H1 (cell line): Measurements from ENCODE around the gene INHBB. TPM values are rescaled to one million over a fixed set of nuclear protein-coding genes. Genes with fewer than 3 reads are reported as not detected.

Experiments used
- CTCF ChIA-PET: fragments of 300-600 bp; sonication (Branson Sonifier 250); formaldehyde crosslinking; loops from one replicate; lab custom pipeline; 2021; ENCODE audit not compliant: partially characterized antibody; lab: Charles Lee
- POLR2A ChIA-PET: fragments of 300-600 bp; sonication (Branson Sonifier 250); formaldehyde crosslinking; loops from one replicate; lab custom pipeline; 2021; ENCODE audit warnings: inconsistent platforms; ENCODE audit not compliant: partially characterized antibody; lab: Charles Lee
- DNase-seq, 2 experiments: peaks; one replicate each; pipeline versions ENCODE4 v3.0.0 to v3.0.0-alpha.2; 2010 to 2022; ENCODE audit warnings: low spot score in 2 of 2, low read depth in 1 of 2, mixed read lengths in 1 of 2
- FAIRE-seq: peaks from 2 replicates; lab custom pipeline; 2011; peaks lifted over from hg19 to GRCh38; lab: Jason Lieb, UNC
- H2AFZ ChIP-seq: 2 replicates; pipeline ENCODE4 v1.8.1; 2012; ENCODE audit warnings: low read length, inconsistent platforms
- H2AK5ac ChIP-seq: 2 replicates; pipeline ENCODE4 v1.6.1; 2013; ENCODE audit warnings: low read depth, low read length
- H2BK120ac ChIP-seq: replicated peaks from 2 replicates; pipeline ENCODE3; 2013; ENCODE audit warnings: low read depth, low read length, inconsistent platforms
- H2BK12ac ChIP-seq: 2 replicates; pipeline ENCODE4 v1.6.1; 2013; ENCODE audit warnings: low read depth, low read length
- H2BK15ac ChIP-seq: 2 replicates; pipeline ENCODE4 v1.6.1; 2013; ENCODE audit warnings: low read length
- H2BK20ac ChIP-seq: 2 replicates; pipeline ENCODE4 v1.6.1; 2013; ENCODE audit warnings: low read length
- H2BK5ac ChIP-seq: 2 replicates; pipeline ENCODE4 v1.6.1; 2013; ENCODE audit warnings: low read depth, low read length
- H3K14ac ChIP-seq: 2 replicates; pipeline ENCODE4 v1.6.1; 2013; ENCODE audit warnings: inconsistent platforms; ENCODE audit not compliant: insufficient read length
- H3K18ac ChIP-seq: 2 replicates; pipeline ENCODE4 v1.6.1; 2013; ENCODE audit warnings: low read length; ENCODE audit errors: extremely low read depth
- H3K23ac ChIP-seq: 2 replicates; pipeline ENCODE4 v1.6.1; 2013; ENCODE audit warnings: inconsistent platforms; ENCODE audit not compliant: insufficient read length
- H3K23me2 ChIP-seq: 2 replicates; pipeline ENCODE4 v1.6.1; 2013; ENCODE audit warnings: low read depth, low read length
- H3K27ac ChIP-seq: 2 replicates; pipeline ENCODE4 v1.6.1; 2011; ENCODE audit warnings: low read depth, low read length, inconsistent platforms
- H3K27me3 ChIP-seq, 4 experiments: replicated peaks in 1 of 4; 1 replicate in 1 of 4; 2 replicates in 3 of 4; pipeline versions ENCODE4 v1.6.1 to v1.8.1; 2011 to 2013; ENCODE audit warnings: low read length in 3 of 4, mild to moderate bottlenecking in 3 of 4, inconsistent platforms in 2 of 4, mixed read lengths in 2 of 4, moderate library complexity in 1 of 4; ENCODE audit not compliant: control insufficient read depth in 3 of 4, insufficient read depth in 3 of 4; ENCODE audit errors: extremely low read depth in 1 of 4
- H3K36me3 ChIP-seq, 4 experiments: 2 replicates each; pipeline versions ENCODE4 v1.6.1 to v1.8.1; 2011 to 2013; ENCODE audit warnings: mild to moderate bottlenecking in 4 of 4, low read length in 3 of 4, moderate library complexity in 2 of 4, control low read depth in 1 of 4, inconsistent platforms in 1 of 4; ENCODE audit not compliant: insufficient read depth in 4 of 4, control insufficient read depth in 2 of 4
- H3K4ac ChIP-seq: replicated peaks from 2 replicates; pipeline ENCODE3; 2013; ENCODE audit warnings: low read length, low read depth, mixed read lengths, inconsistent platforms; ENCODE audit not compliant: insufficient read length
- H3K4me1 ChIP-seq, 4 experiments: replicated peaks in 1 of 4; 1 replicate in 1 of 4; 2 replicates in 3 of 4; pipeline versions ENCODE4 v1.6.1 to v1.8.1; 2011 to 2013; ENCODE audit warnings: low read length in 3 of 4, inconsistent platforms in 2 of 4, mixed read lengths in 1 of 4; ENCODE audit not compliant: insufficient read depth in 4 of 4, control insufficient read depth in 3 of 4
- H3K4me2 ChIP-seq, 2 experiments: 2 replicates each; pipeline versions ENCODE4 v1.6.1 to v1.8.1; 2011 to 2013; ENCODE audit warnings: low read depth in 2 of 2, low read length in 2 of 2, control low read depth in 1 of 2, inconsistent platforms in 1 of 2, mild to moderate bottlenecking in 1 of 2; ENCODE audit not compliant: insufficient read depth in 1 of 2
- H3K4me3 ChIP-seq, 4 experiments: fragments of 200-600, 300-600 bp in 1 of 4; sonication (generic), shearing (Covaris generic), sonication (Bioruptor Twin) in 1 of 4; 2 replicates each; pipeline versions ENCODE4 v1.5.1 to v1.8.1; 2011 to 2016; ENCODE audit warnings: low read length in 4 of 4, low read depth in 3 of 4, control low read depth in 2 of 4, inconsistent platforms in 2 of 4, mild to moderate bottlenecking in 2 of 4, mixed read lengths in 1 of 4, moderate library complexity in 1 of 4; ENCODE audit not compliant: insufficient read depth in 2 of 4; ENCODE audit errors: extremely low read depth in 1 of 4
- H3K56ac ChIP-seq: replicated peaks from 2 replicates; pipeline ENCODE3; 2013; ENCODE audit warnings: low read depth, mild to moderate bottlenecking, mixed read lengths, low read length, inconsistent platforms; ENCODE audit not compliant: insufficient read length
- H3K79me1 ChIP-seq: 2 replicates; pipeline ENCODE4 v1.6.1; 2013; ENCODE audit warnings: low read depth, low read length, control low read depth
- H3K79me2 ChIP-seq, 2 experiments: 2 replicates each; pipeline versions ENCODE4 v1.6.1 to v1.8.1; 2012 to 2013; ENCODE audit warnings: low read length in 2 of 2, mild to moderate bottlenecking in 2 of 2, inconsistent platforms in 1 of 2; ENCODE audit not compliant: insufficient read depth in 2 of 2, control insufficient read depth in 1 of 2
- H3K9ac ChIP-seq, 4 experiments: replicated peaks in 1 of 4; 1 replicate in 1 of 4; 2 replicates in 3 of 4; pipeline versions ENCODE4 v1.6.1 to v1.8.1; 2011 to 2013; ENCODE audit warnings: low read depth in 3 of 4, low read length in 3 of 4, control low read depth in 2 of 4, mild to moderate bottlenecking in 2 of 4, moderate library complexity in 2 of 4, inconsistent platforms in 1 of 4; ENCODE audit errors: extremely low read depth in 1 of 4
- H3K9me3 ChIP-seq, 2 experiments: 2 replicates each; pipeline versions ENCODE4 v1.6.1 to v1.8.1; 2012 to 2013; ENCODE audit warnings: mild to moderate bottlenecking in 2 of 2, moderate library complexity in 2 of 2, control low read depth in 1 of 2, inconsistent platforms in 1 of 2, low read depth in 1 of 2, low read length in 1 of 2, mixed read lengths in 1 of 2; ENCODE audit not compliant: insufficient read depth in 2 of 2
- H4K20me1 ChIP-seq, 2 experiments: replicated peaks in 1 of 2; 2 replicates each; pipeline versions ENCODE3 to v1.8.1; 2011 to 2013; ENCODE audit warnings: inconsistent platforms in 2 of 2, low read length in 2 of 2, mild to moderate bottlenecking in 1 of 2; ENCODE audit not compliant: insufficient read depth in 2 of 2, control insufficient read depth in 1 of 2
- H4K5ac ChIP-seq: 2 replicates; pipeline ENCODE4 v1.6.1; 2013; ENCODE audit warnings: low read length, low read depth, mixed read lengths, inconsistent platforms; ENCODE audit not compliant: insufficient read length
- H4K8ac ChIP-seq: 2 replicates; pipeline ENCODE4 v1.8.0; 2013; ENCODE audit warnings: mild to moderate bottlenecking, moderate library complexity, low read length, inconsistent platforms; ENCODE audit not compliant: insufficient read depth; ENCODE audit errors: extremely low read depth
- H4K91ac ChIP-seq: replicated peaks from 2 replicates; pipeline ENCODE3; 2013; ENCODE audit warnings: low read length, mixed read lengths, inconsistent platforms; ENCODE audit not compliant: insufficient read length
- WGBS, 2 experiments: shearing (Covaris generic) in 1 of 2; methylation state at CpG; one replicate each; pipeline versions ENCODE4 v1.1.6 to v1.1.7; 2013 to 2015; ENCODE audit warnings: low lambda C conversion rate in 2 of 2, mixed read lengths in 2 of 2, inconsistent platforms in 1 of 2, low coverage in 1 of 2, missing lambda C conversion rate in 1 of 2; ENCODE audit not compliant: insufficient replicate concordance in 2 of 2, insufficient coverage in 1 of 2, insufficient read length in 1 of 2; ENCODE audit errors: extremely low coverage in 1 of 2, missing lambda C conversion rate in 1 of 2; 5-methylcytosine and 5-hydroxymethylcytosine counted together
- polyA plus RNA-seq, 7 experiments: library from polyadenylated mRNA; depleted of rRNA in 3 of 7; stranded (reverse) in 5 of 7; unstranded in 2 of 7; fragments of >200 nt in 5 of 7; fragments of 200-250 nt in 2 of 7; gene quantifications; 1 replicate in 5 of 7; 2 replicates in 1 of 7; 4 replicates in 1 of 7; pipeline versions ENCODE4 v1.2.1 to v1.2.3, GENCODE V29; 2011 to 2013; ENCODE audit warnings: missing spikeins in 2 of 7, mixed read lengths in 2 of 7
- total RNA-seq: library from RNA; stranded (reverse); fragmentation: NEBNext Ultra II Directional; extraction: Animal tissue kit (Norgen Biotek cat#: 25700); gene quantifications from 2 replicates; pipeline ENCODE4 v1.2.1, GENCODE V29; 2021

INHBB gene
- total and polyA plus RNA-seq, 2 of the 8 experiments (the other 6 are each of a cell fraction or from before 2014, with no cell fraction given) = 0.30 to 0.32 TPM

DNA sequence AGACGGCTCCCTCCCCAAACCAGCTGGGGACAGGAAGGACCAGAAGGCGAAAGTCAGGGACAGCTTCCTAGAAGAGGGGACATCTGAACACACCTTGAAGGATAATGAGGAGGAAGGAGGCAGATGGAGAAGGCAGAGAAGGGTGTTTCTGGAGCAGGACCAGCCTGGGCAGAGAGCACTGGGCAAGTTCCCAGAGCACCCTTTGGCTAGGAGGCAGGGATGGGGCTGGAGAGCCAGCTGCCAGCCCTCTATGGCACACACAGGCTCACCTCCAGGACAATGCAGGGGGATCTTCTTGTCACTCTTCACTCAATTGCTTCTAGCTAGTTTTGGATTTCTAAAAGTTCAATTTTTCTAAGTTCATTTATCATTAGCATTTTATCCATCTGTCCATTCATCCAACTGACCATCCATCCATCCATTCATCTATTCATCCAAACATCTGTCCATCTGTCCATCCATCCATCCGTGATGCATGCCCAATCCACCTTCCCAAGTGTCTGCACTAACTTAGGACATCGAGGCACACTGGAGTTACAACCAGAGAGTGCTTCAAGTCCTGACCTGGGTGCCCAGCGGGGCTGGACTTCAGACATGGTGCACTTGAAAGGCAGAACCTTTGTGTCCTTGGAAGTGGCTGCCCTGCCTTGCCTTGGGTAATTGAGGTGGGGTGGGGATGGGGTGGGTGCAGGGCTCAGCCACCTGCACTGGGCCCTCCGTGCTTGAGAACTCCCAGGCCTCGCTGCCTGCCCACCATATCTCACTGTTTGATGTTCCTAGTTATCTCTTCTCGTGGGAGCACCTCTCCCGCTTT is 42.5 kb downstream of the INHBB start:
- no peak overlapping the region for H2AK5ac ChIP-seq
- H3K9ac ChIP-seq = no peak overlapping the region
- H3K4ac ChIP-seq = no peak overlapping the region
- DNase-seq (no peak), FAIRE-seq (no peak)
- peaks cover 6% of the 10 kb centered on the region; the same call in 1 of the 2 replicates for H3K23me2 ChIP-seq
- no peak overlapping the region for H2BK120ac ChIP-seq
- H4K20me1 ChIP-seq = no peaks in the 10 kb centered on the region
- H4K8ac ChIP-seq = no peak overlapping the region
- 84% methylated on average over 8 of the region's 9 CpGs; no CpG with 5 or more reads in 1 of the 2 experiments for WGBS, 2 experiments
- no peak overlapping the region for H3K14ac ChIP-seq
- H3K9me3 ChIP-seq = no peaks in the 10 kb centered on the region
- no peak overlapping the region for H2AFZ ChIP-seq
- H2BK12ac ChIP-seq = no peak overlapping the region
- no peaks in the 10 kb centered on the region for H3K36me3 ChIP-seq
- H3K4me1 ChIP-seq = peaks cover 3 to 19% (median 8%) of the 10 kb centered on the region in 4 experiments
- POLR2A ChIA-PET = no interaction called here
- H3K4me2 ChIP-seq = no peak overlapping the region
- no peak overlapping the region for H3K27ac ChIP-seq
- H2BK15ac ChIP-seq = no peak overlapping the region
- no peaks in the 10 kb centered on the region for H3K79me1 ChIP-seq
- no peak overlapping the region for H3K4me3 ChIP-seq
- CTCF ChIA-PET = interaction anchor here (1.0 to 1.2 kb wide), 2 partner anchors 157 to 304 kb away, joined by 3 to 4 read pairs; no protein-coding TSS in a partner anchor
- no peak overlapping the region for H4K91ac ChIP-seq
- no peak overlapping the region for H2BK20ac ChIP-seq
- H4K5ac ChIP-seq = no peak overlapping the region
- H2BK5ac ChIP-seq = no peak overlapping the region
- no peak overlapping the region for H3K23ac ChIP-seq
- H3K27me3 ChIP-seq = no peaks in the 10 kb centered on the region; a peak in 4 of 7 replicates
- no peak overlapping the region for H3K56ac ChIP-seq
- no peak overlapping the region for H3K18ac ChIP-seq
- no peaks in the 10 kb centered on the region for H3K79me2 ChIP-seq
